Testis (tissue), 2 donors: ENCODE results near the gene DLG3.

Source experiments
- POLR2A ChIP-seq: fragments of 450-650 bp; IDR thresholded peaks from one replicate; pipeline ENCODE4 v1.6.1; 2017; ENCODE audit warnings: antibody characterized with exemption, mild to moderate bottlenecking, moderate library complexity
- TF ChIP-seq, protein P1 (sequence below), 3 experiments: fragments of 450-650 bp in 2 of 3; fragments of 200-600 bp in 1 of 3; sonication (generic) in 1 of 3; IDR thresholded peaks; one replicate each; pipeline ENCODE4 v1.5.1; 2016 to 2019; ENCODE audit warnings: antibody characterized with exemption in 3 of 3, mild to moderate bottlenecking in 2 of 3, moderate library complexity in 1 of 3

DNA sequence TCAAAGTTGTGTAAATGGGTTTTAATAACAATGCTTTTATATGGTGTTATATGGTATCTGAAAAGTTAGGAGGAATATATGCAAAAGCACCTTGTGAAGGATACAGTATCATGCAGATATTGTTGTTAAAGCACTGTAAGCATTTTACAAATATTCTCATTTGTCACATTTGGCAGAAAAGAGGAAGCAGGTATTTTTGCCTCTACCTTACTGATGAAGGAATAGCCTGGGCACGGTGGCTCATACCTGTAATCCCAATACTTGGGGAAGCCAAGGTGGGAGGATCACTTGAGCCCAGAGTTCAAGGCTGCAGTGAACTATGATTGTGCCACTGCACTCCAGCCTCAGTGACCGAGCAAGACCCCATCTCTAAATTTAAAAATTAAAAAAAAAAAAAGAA lies 33.7 kb upstream of the DLG3 start:
- TF ChIP-seq, protein P1, sequence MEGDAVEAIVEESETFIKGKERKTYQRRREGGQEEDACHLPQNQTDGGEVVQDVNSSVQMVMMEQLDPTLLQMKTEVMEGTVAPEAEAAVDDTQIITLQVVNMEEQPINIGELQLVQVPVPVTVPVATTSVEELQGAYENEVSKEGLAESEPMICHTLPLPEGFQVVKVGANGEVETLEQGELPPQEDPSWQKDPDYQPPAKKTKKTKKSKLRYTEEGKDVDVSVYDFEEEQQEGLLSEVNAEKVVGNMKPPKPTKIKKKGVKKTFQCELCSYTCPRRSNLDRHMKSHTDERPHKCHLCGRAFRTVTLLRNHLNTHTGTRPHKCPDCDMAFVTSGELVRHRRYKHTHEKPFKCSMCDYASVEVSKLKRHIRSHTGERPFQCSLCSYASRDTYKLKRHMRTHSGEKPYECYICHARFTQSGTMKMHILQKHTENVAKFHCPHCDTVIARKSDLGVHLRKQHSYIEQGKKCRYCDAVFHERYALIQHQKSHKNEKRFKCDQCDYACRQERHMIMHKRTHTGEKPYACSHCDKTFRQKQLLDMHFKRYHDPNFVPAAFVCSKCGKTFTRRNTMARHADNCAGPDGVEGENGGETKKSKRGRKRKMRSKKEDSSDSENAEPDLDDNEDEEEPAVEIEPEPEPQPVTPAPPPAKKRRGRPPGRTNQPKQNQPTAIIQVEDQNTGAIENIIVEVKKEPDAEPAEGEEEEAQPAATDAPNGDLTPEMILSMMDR (IDR thresholded peaks at IDR 0.05): no peak
- TF ChIP-seq POLR2A: no peak
